ENCODE results near the gene PPP1R1B. TPM values are rescaled to one million over a fixed set of nuclear protein-coding genes. Genes with fewer than 3 reads are reported as not detected.

The PPP1R1B gene
- total and polyA plus RNA-seq, 5 donors from 2014 or later, result not detected

GRCh38 chr17:39602533-39603303 lies 24.0 kb upstream of the PPP1R1B start:
- Mint-ChIP-seq H3K4me1 (peaks cover 2 to 45% (median 6%) of the 10 kb centered on the region in 4 donors), H3K36me3 (no peaks in the 10 kb centered on the region), H3K4me3 (peak overlapping the region in 2 of 4 donors; percentile 4 to 11), H3K9me3 (peaks cover 0 to 1% (median 0%) of the 10 kb centered on the region in 7 donors), H3K27me3 (peaks cover 87% of the 10 kb centered on the region), H3K27ac (no peak overlapping the region)
- H3K9me3 ChIP-seq (ENCODE audit: control insufficient read depth in 2 of 2, low read length in 2 of 2), result no peaks in the 10 kb centered on the region
- no peak for ATAC-seq (ENCODE audit: low read depth in 2 of 2)
- no peak overlapping the region for H3K4me3 ChIP-seq (ENCODE audit: low read depth, low read length)
- DNase-seq, result no peak
- H3K4me1 ChIP-seq (ENCODE audit: control insufficient read depth, insufficient read depth, low read length, poor library complexity, severe bottlenecking), result peaks cover 59% of the 10 kb centered on the region
- peaks cover 27% of the 10 kb centered on the region for H3K27me3 ChIP-seq (ENCODE audit: control insufficient read depth, insufficient read depth, low read length)
- H3K36me3 ChIP-seq (ENCODE audit: control insufficient read depth, insufficient read depth, low read length), result no peaks in the 10 kb centered on the region
- H3K27ac ChIP-seq (ENCODE audit: insufficient read depth, low read length, poor library complexity, severe bottlenecking), result no peak overlapping the region

GRCh38 chr17:39603304-39604016 lies 23.3 kb upstream of the PPP1R1B start:
- Mint-ChIP-seq H3K36me3 (no peaks in the 10 kb centered on the region), H3K9me3 (peaks cover 0 to 2% (median 0%) of the 10 kb centered on the region in 7 donors), H3K4me1 (peaks cover 0 to 40% (median 6%) of the 10 kb centered on the region in 4 donors), H3K27me3 (peaks cover 87% of the 10 kb centered on the region), H3K27ac (peak overlapping the region in 1 of 3 donors; percentile 20), H3K4me3 (peak overlapping the region in 2 of 4 donors; percentile 4 to 46)
- no peak overlapping the region for H3K27ac ChIP-seq (ENCODE audit: insufficient read depth, low read length, poor library complexity, severe bottlenecking)
- DNase-seq, result no peak
- H3K4me1 ChIP-seq (ENCODE audit: control insufficient read depth, insufficient read depth, low read length, poor library complexity, severe bottlenecking), result peaks cover 52% of the 10 kb centered on the region
- H3K9me3 ChIP-seq (ENCODE audit: control insufficient read depth in 2 of 2, low read length in 2 of 2), result no peaks in the 10 kb centered on the region
- H3K27me3 ChIP-seq (ENCODE audit: control insufficient read depth, insufficient read depth, low read length), result peaks cover 27% of the 10 kb centered on the region
- no peaks in the 10 kb centered on the region for H3K36me3 ChIP-seq (ENCODE audit: control insufficient read depth, insufficient read depth, low read length)
- ATAC-seq (ENCODE audit: low read depth in 2 of 2), result no peak
- no peak overlapping the region for H3K4me3 ChIP-seq (ENCODE audit: low read depth, low read length)

GRCh38 chr17:39604911-39605491 lies 21.8 kb upstream of the PPP1R1B start:
- peaks cover 0 to 3% (median 0%) of the 10 kb centered on the region in 7 donors for H3K9me3 Mint-ChIP-seq
- Histone ChIP-seq H3K4me3 (ENCODE audit: low read depth, low read length) (no peak overlapping the region), H3K9me3 (ENCODE audit: control insufficient read depth in 2 of 2, low read length in 2 of 2) (no peaks in the 10 kb centered on the region), H3K4me1 (ENCODE audit: control insufficient read depth, insufficient read depth, low read length, poor library complexity, severe bottlenecking) (peaks cover 41% of the 10 kb centered on the region), H3K27ac (ENCODE audit: insufficient read depth, low read length, poor library complexity, severe bottlenecking) (no peak overlapping the region), H3K36me3 (ENCODE audit: control insufficient read depth, insufficient read depth, low read length) (no peaks in the 10 kb centered on the region), H3K27me3 (ENCODE audit: control insufficient read depth, insufficient read depth, low read length) (peaks cover 33% of the 10 kb centered on the region)
- no peak for ATAC-seq (ENCODE audit: low read depth in 2 of 2)
- peaks cover 0 to 35% (median 6%) of the 10 kb centered on the region in 4 donors for H3K4me1 Mint-ChIP-seq
- no peaks in the 10 kb centered on the region for H3K36me3 Mint-ChIP-seq
- no peak for DNase-seq
- H3K27ac Mint-ChIP-seq, result no peak overlapping the region
- peak overlapping the region in 3 of 4 donors; percentile 48 to 59 (median 54) for H3K4me3 Mint-ChIP-seq
- H3K27me3 Mint-ChIP-seq, result peaks cover 90% of the 10 kb centered on the region

GRCh38 chr17:39605492-39606433 lies 21.0 kb upstream of the PPP1R1B start:
- ATAC-seq (ENCODE audit: low read depth in 2 of 2), result no peak

GRCh38 chr17:39606434-39607056 lies 20.2 kb upstream of the PPP1R1B start:
- Histone ChIP-seq H3K4me1 (ENCODE audit: control insufficient read depth, insufficient read depth, low read length, poor library complexity, severe bottlenecking) (peaks cover 41% of the 10 kb centered on the region), H3K9me3 (ENCODE audit: control insufficient read depth in 2 of 2, low read length in 2 of 2) (no peaks in the 10 kb centered on the region), H3K36me3 (ENCODE audit: control insufficient read depth, insufficient read depth, low read length) (no peaks in the 10 kb centered on the region), H3K4me3 (ENCODE audit: low read depth, low read length) (no peak overlapping the region), H3K27me3 (ENCODE audit: control insufficient read depth, insufficient read depth, low read length) (peaks cover 30% of the 10 kb centered on the region), H3K27ac (ENCODE audit: insufficient read depth, low read length, poor library complexity, severe bottlenecking) (no peak overlapping the region)
- Mint-ChIP-seq H3K27ac (no peak overlapping the region), H3K9me3 (peaks cover 0 to 3% (median 0%) of the 10 kb centered on the region in 7 donors), H3K36me3 (no peaks in the 10 kb centered on the region), H3K4me1 (peaks cover 0 to 31% (median 6%) of the 10 kb centered on the region in 4 donors), H3K27me3 (peaks cover 86% of the 10 kb centered on the region), H3K4me3 (no peak overlapping the region)
- ATAC-seq (ENCODE audit: low read depth in 2 of 2) (no peak), DNase-seq (no peak)

More at GRCh38 chr17:39605492-39606433, 21.0 kb upstream of the PPP1R1B start:
- H3K36me3 Mint-ChIP-seq, result no peaks in the 10 kb centered on the region
- Histone ChIP-seq H3K9me3 (ENCODE audit: control insufficient read depth in 2 of 2, low read length in 2 of 2) (no peaks in the 10 kb centered on the region), H3K4me3 (ENCODE audit: low read depth, low read length) (no peak overlapping the region), H3K27me3 (ENCODE audit: control insufficient read depth, insufficient read depth, low read length) (peaks cover 33% of the 10 kb centered on the region), H3K4me1 (ENCODE audit: control insufficient read depth, insufficient read depth, low read length, poor library complexity, severe bottlenecking) (peaks cover 41% of the 10 kb centered on the region), H3K36me3 (ENCODE audit: control insufficient read depth, insufficient read depth, low read length) (no peaks in the 10 kb centered on the region), H3K27ac (ENCODE audit: insufficient read depth, low read length, poor library complexity, severe bottlenecking) (no peak overlapping the region)
- H3K9me3 Mint-ChIP-seq, result peaks cover 0 to 3% (median 0%) of the 10 kb centered on the region in 7 donors
- peaks cover 88% of the 10 kb centered on the region for H3K27me3 Mint-ChIP-seq
- peak in 1 of 3 donors; percentile 28 for DNase-seq
- peak overlapping the region in 3 of 4 donors; percentile 26 to 52 (median 47) for H3K4me3 Mint-ChIP-seq
- peaks cover 0 to 31% (median 6%) of the 10 kb centered on the region in 4 donors for H3K4me1 Mint-ChIP-seq
- no peak overlapping the region for H3K27ac Mint-ChIP-seq

GRCh38 chr17:39607057-39607850 lies 19.5 kb upstream of the PPP1R1B start:
- no peaks in the 10 kb centered on the region for H3K9me3 ChIP-seq (ENCODE audit: control insufficient read depth in 2 of 2, low read length in 2 of 2)
- H3K4me3 ChIP-seq (ENCODE audit: low read depth, low read length), result no peak overlapping the region
- H3K36me3 Mint-ChIP-seq, result no peaks in the 10 kb centered on the region
- peaks cover 79% of the 10 kb centered on the region for H3K27me3 Mint-ChIP-seq
- H3K4me1 Mint-ChIP-seq, result peaks cover 0 to 31% (median 6%) of the 10 kb centered on the region in 4 donors
- ATAC-seq (ENCODE audit: low read depth in 2 of 2), result no peak
- H3K27ac Mint-ChIP-seq, result no peak overlapping the region
- peak overlapping the region in 1 of 4 donors; percentile 26 for H3K4me3 Mint-ChIP-seq
- peaks cover 0 to 3% (median 0%) of the 10 kb centered on the region in 7 donors for H3K9me3 Mint-ChIP-seq
- DNase-seq, result no peak
- H3K4me1 ChIP-seq (ENCODE audit: control insufficient read depth, insufficient read depth, low read length, poor library complexity, severe bottlenecking), result peaks cover 41% of the 10 kb centered on the region
- H3K27me3 ChIP-seq (ENCODE audit: control insufficient read depth, insufficient read depth, low read length), result peaks cover 25% of the 10 kb centered on the region
- no peak overlapping the region for H3K27ac ChIP-seq (ENCODE audit: insufficient read depth, low read length, poor library complexity, severe bottlenecking)
- no peaks in the 10 kb centered on the region for H3K36me3 ChIP-seq (ENCODE audit: control insufficient read depth, insufficient read depth, low read length)

Measured in CD4-positive, CD25-positive, alpha-beta regulatory T cell (primary cell).